HG03460 (cell line): ENCODE data around the gene MRM1.

Experiments used
- ATAC-seq: cut with Tn5 transposase; IDR thresholded peaks from one replicate; pipeline ENCODE4 v1.9.1; 2021; ENCODE audit not compliant: unreplicated experiment

MRM1 gene

GRCh38 chr17:36601303-36602029 is at the start of gene MRM1:
Gene MRM1, plus strand, starts transcription at chr17:36601583. Its CDS starts 228 bp downstream, at chr17:36601811.
- peak; percentile 74 for ATAC-seq

GRCh38 chr17:36553459-36553858 is 47.9 kb upstream of the MRM1 start:
- ATAC-seq, result no peak

GRCh38 chr17:36566081-36566480 is 35.3 kb upstream of the MRM1 start:
- ATAC-seq, result no peak

- ATAC-seq, result no peak
These were observed 26.4 kb upstream of the MRM1 start for GRCh38 chr17:36575028-36575427.

GRCh38 chr17:36576793-36577192 is 24.6 kb upstream of the MRM1 start:
- no peak for ATAC-seq

GRCh38 chr17:36578671-36579070 is 22.7 kb upstream of the MRM1 start:
- no peak for ATAC-seq

GRCh38 chr17:36583787-36584186 is 17.6 kb upstream of the MRM1 start:
- no peak for ATAC-seq

- ATAC-seq, result no peak
These were observed 15.2 kb upstream of the MRM1 start for GRCh38 chr17:36586138-36586537.

- no peak for ATAC-seq
These were observed 11.3 kb upstream of the MRM1 start for GRCh38 chr17:36590082-36590481.

GRCh38 chr17:36591434-36592315 is 9.7 kb upstream of the MRM1 start, which contains the start of gene DHRS11:
Gene DHRS11, plus strand, starts transcription at chr17:36591879. Its CDS starts 131 bp downstream, at chr17:36592010.
- ATAC-seq, result peak; percentile 80

GRCh38 chr17:36592316-36592715 is 9.1 kb upstream of the MRM1 start:
- no peak for ATAC-seq

- ATAC-seq, result no peak
These were observed 8.6 kb upstream of the MRM1 start for GRCh38 chr17:36592716-36593321.

- no peak for ATAC-seq
These were observed 7.6 kb upstream of the MRM1 start for GRCh38 chr17:36593656-36594316.

GRCh38 chr17:36594626-36595401 is 6.6 kb upstream of the MRM1 start:
- no peak for ATAC-seq

- no peak for ATAC-seq
These were observed 4.2 kb upstream of the MRM1 start for GRCh38 chr17:36597226-36597625.

GRCh38 chr17:36597866-36598777 is 3.3 kb upstream of the MRM1 start:
- ATAC-seq, result no peak

GRCh38 chr17:36598951-36599401 is 2.4 kb upstream of the MRM1 start:
- no peak for ATAC-seq

GRCh38 chr17:36599546-36600250 is 1.7 kb upstream of the MRM1 start:
- no peak for ATAC-seq

GRCh38 chr17:36600465-36600864 is 918 bp upstream of the MRM1 start:
- ATAC-seq, result no peak
